SU-DHL-6 (cell line): Measurements from ENCODE around the gene NANOG.

Experiments
- CTCF ChIP-seq: fragments of 200-600 bp; sonication (generic); IDR thresholded peaks from one replicate; pipeline ENCODE4 v1.5.1; 2017; ENCODE audit warnings: antibody characterized with exemption, mild to moderate bottlenecking, low read length, moderate library complexity; ENCODE audit not compliant: insufficient read depth, poor library complexity, severe bottlenecking
- EZH2phosphoT487 ChIP-seq: fragments of 200-600 bp; sonication (generic), shearing (Covaris generic); conservative IDR thresholded peaks from 2 replicates; pipeline ENCODE4 v1.6.1; 2018; ENCODE audit warnings: mild to moderate bottlenecking, antibody characterized with exemption, low read length, moderate library complexity, mixed read lengths

GRCh38 chr12:7837366-7837765, 48.2 kb downstream of the NANOG start:
- TF ChIP-seq CTCF (no peak), EZH2phosphoT487 (no peak)
